GM12872 (cell line): ENCODE data around the gene LRP3.

Experiments used
- TF ChIP-seq, protein P1 (sequence below): IDR thresholded peaks from 3 replicates; pipeline ENCODE4 v1.5.1; 2011; ENCODE audit warnings: low read depth, mild to moderate bottlenecking, low read length, moderate library complexity; ENCODE audit not compliant: insufficient read depth

The LRP3 gene

DNA sequence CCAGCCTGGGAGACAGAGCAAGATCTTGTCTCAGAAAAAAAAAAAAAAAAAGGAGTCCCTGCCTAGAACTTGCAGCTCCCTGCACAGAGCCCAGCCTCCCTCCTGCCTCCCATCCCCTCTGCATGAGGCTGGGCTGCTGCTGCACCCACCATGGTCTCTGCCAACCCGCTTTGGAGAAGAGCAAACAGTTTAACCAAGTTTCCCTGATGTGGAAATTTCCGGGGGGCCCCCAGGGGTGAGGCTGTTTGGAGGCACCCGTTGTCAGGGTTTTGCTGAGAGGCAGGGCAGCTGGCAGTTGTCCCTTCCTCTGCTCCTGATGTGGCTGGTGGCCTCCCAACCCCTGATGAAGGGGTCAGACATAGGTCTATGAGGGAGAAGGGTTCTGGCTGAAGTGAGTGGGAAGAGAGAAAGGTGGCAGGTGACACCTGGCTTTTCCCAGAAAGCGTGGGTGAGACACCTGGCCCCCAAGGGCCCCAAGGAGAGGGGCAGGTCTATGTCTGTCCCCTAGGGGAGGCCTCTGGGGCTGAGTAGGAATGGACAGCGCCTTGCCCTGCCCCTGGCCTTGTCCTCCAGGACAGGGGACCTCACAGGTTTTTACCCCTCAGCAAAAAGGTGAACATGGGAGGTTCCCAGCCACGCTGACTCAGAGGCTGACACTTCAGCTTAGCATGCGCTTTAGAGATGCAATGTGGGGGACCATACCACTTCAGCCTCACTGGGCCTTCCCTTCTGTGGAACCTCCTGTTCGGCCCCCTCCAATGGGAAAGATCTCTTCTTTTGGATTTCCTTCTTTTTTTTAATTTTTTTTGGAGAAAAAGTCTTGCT, 5.5 kb downstream of the LRP3 start:
- TF ChIP-seq, protein P1, sequence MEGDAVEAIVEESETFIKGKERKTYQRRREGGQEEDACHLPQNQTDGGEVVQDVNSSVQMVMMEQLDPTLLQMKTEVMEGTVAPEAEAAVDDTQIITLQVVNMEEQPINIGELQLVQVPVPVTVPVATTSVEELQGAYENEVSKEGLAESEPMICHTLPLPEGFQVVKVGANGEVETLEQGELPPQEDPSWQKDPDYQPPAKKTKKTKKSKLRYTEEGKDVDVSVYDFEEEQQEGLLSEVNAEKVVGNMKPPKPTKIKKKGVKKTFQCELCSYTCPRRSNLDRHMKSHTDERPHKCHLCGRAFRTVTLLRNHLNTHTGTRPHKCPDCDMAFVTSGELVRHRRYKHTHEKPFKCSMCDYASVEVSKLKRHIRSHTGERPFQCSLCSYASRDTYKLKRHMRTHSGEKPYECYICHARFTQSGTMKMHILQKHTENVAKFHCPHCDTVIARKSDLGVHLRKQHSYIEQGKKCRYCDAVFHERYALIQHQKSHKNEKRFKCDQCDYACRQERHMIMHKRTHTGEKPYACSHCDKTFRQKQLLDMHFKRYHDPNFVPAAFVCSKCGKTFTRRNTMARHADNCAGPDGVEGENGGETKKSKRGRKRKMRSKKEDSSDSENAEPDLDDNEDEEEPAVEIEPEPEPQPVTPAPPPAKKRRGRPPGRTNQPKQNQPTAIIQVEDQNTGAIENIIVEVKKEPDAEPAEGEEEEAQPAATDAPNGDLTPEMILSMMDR: no peak

DNA sequence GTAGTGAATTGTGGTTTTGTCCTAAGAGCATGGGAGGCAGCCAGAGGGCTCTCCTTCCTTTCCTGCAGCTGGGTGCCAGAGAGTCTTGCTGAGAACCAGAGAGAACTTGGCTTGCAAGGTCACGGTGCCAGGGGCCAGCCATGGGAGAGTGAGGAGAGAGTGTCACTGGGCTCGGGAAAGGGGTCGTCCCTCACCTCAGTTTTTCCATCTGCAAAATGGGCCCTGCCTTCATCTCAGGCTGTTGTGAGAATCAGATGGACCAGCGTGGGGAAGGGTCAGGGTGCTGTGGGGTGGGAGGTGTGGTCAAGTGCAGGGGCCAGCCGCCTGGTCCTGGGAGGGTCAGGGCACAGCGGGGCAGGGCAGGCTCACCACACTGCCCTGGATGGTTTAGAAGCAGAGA, 7.3 kb downstream of the LRP3 start:
- TF ChIP-seq, protein P1: no peak

DNA sequence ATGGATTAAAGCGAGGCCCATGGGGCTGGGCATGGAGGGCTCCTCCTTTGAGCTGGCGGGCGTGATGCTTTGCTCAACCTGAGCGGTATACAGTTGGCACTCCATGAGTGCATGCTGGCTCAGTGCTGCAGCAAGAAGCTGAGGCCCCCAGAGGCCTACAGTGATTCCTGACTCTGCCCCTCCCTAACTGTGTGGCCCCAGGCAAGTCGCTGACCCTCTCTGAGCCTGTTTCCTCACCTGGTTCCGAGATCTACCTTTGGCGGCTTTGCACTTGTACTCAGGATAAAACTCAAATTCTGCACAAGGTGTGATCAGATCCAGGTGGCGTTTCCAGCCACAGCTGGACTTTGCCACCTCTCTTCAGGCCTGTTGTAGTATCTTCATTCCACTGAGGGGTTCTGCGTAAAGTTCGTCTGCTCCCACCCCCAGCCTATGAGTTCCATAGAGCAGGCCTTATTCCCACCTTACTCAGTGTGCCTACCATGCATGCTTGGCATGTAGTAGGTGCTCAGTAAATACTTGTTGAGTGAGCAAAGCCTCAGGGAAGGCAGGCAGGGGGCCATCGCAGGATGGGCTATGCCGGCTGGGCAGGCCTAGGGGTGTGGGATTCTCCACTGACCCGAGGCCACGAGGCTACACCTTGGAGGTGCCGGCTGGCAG, 7.9 kb downstream of the LRP3 start:
- TF ChIP-seq, protein P1: no peak

DNA sequence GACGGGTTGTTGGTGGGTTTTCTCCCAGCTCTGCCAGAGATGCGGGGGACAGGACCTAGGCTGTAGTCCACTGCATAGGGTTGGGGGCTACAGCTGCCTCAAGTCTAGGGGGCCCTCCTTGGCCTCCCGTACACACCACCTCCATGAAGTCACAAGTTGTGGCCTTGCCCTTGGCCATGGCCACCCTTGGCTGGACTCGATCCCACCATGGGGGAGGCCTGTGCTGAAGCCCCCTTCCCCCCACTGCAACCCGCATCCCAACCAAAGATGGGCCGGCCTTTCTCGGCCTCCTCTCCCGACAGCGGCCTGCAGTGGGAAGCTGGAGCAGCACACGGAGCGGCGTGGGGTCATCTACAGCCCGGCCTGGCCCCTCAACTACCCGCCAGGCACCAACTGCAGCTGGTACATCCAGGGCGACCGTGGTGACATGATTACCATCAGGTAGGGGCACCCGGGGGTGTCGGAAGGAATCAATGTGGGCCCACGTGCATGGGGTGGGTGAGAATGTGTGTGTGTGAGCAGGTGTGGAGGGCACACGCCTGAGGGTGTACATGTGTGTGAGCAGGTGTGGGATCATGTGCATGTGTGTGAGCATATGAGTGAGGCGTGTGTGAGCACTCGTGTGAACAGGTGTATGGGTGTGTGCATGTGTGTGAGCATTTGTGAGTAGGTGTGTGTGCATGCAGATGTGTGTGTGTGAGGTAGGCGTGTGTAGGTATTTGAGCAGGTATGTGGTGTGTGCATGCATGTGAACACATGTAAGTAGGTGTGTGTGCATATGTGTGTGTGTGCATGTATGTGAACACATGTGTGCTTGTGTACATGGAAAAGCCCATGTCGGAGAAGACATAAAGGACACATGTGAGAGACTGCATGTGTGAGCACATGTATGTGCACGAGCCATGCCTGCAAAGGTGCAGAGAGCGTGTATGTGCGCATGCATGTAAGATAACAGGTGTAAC, 8.7 kb downstream of the LRP3 start:
- TF ChIP-seq, protein P1: no peak

DNA sequence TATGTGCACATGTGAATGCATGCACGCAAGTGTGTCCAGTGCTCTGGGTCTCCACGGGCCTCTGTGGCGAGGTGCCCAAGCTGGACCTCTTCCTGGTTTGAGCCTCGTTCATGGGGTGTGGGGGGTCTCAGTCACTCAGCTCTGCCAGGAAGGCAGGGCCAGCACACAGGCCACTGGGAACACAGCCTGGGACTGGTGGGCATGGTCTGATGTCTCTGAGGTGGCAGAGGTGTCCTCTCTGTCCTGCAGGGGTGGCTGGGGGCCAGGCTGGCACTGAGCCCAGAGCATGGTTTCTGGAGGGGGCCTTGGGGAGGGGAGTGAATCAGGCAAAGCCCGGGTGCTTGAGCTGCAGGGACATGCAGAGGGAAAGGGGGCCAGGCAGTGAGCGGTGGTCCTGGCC, 9.4 kb downstream of the LRP3 start:
- TF ChIP-seq, protein P1: no peak

DNA sequence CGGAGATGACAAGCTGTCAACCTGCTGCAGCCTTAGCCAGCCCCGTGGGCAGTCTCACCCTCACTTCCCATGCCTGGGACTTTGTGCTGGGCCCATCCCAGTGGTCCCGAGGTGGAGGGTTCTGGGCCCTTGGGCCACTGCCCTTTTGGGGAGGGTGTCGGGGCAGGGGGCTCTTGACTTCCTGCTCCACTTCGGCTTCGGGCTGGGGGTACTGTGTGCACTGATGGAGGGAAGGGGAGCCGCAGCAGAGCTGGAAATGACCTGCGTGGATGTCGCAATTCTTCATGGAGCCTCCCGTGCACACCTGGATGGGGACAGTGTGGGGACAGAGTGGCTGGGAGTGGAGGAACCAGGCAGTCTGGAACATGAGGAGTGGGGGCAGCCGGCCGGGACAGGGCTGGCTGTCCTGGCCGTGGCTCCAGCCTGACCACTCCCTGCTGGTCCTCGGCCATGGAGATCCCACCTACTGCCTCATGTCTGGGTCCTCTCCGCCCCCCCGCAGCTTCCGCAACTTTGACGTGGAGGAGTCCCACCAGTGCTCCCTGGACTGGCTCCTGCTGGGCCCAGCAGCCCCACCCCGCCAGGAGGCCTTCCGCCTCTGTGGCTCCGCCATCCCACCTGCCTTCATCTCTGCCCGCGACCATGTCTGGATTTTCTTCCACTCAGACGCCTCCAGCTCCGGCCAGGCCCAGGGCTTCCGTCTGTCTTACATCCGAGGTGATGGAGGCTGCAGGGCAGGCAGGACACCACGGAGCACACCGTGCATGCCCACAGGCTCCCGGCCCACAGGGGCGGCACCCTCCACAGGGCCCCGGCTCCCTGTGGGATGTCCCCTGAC, 10.2 kb downstream of the LRP3 start:
- TF ChIP-seq, protein P1: no peak
